GM21717 (cell line): ENCODE measurements around the gene LRRN3.

Experiments
- ATAC-seq: cut with Tn5 transposase; IDR thresholded peaks from one replicate; pipeline ENCODE4 v1.9.1; 2021; ENCODE audit warnings: mild to moderate bottlenecking, moderate library complexity; ENCODE audit not compliant: unreplicated experiment

Gene LRRN3

DNA sequence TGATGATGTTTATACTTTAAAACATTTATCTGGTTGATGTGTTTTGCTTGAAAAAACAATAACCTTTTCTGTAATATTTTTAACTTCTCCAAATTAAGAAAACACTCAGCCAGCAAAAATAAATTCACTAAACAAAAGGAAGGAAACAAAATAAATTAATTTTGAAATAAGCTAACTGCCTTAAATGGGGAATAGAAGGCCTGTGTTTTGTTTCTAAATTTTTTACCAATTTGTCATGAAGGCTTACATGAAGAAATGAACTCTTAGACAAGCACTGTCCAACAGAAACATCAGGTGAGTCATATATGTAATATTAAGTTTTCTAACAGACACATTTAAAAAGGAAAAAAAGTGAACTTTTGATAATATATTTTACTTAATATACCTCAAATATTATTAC, 68.5 kb downstream of the LRRN3 start:
- no peak for ATAC-seq

- ATAC-seq: no peak
Observed at GRCh38 chr7:111160297-111160696, 69.4 kb downstream of the LRRN3 start.

DNA sequence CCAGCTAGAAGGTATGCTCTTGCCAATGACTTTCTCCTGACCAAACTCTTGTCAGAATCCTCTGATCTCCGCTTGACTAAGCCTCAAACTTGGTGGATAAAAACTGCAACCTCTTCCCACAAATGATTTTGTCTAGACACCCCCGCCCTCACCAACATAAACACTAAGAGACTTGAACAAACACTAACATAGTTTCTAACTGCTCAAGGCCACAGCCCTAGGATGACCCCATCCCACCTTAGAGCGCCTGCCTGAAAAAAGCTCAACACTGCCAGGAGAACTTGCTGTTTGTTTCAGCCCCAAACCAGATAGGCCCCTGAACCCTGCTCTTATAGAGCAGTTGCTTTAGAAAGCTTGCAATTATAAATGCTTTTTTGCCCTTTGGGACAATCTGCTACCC, 71.8 kb downstream of the LRRN3 start:
- no peak for ATAC-seq

- ATAC-seq: no peak
Observed at GRCh38 chr7:111164442-111164841, 73.5 kb downstream of the LRRN3 start.

DNA sequence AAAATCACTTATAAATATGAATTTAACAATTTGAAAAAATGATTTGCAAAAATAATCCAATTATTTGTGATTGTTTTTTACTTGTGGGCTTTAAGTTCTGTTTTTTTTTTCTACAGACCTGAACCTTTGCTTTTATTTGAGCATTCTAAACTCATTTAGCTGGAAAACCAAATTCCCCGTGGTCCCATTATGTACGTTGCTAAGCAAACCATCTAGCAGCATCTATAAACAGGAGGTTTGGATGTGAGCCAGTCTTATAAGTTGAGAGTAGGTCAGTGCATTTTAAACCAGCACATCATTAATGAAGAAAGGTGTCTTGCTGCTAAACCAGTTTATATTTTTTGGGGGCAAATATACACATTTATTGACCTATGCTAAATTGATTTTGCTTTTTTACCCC, 77.3 kb downstream of the LRRN3 start:
- ATAC-seq: no peak

DNA sequence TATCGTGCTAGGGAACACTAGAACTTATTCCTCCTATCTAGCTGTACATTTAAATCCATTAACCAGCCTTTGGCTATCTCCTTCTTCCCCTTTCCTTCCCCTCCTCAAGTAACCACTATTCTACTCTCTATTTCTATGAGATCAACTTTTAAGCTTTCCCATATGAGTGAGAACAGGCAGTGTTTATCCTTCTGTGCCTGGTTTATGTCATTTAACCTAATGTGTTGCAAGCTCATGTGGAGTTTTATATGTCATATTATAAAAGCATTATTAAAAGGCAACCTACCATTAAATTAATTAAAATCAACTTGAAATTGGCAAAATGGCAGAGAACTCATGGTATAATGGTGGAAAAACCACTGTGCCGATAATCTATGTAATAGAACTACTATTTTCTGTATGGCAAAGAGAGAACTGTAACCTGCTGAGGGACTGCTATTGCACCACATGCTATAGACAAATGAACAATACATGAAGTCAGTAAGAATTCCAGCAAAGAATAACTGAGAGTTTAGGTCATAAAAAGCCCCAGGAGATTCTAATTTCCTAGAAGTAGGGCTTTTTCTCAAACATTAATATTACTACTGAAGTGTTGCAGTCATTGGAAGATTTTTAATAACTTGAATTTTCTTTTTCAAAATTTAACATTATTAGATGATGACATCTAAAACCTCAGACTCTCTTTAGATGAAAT, 81.8 kb downstream of the LRRN3 start:
- no peak for ATAC-seq

DNA sequence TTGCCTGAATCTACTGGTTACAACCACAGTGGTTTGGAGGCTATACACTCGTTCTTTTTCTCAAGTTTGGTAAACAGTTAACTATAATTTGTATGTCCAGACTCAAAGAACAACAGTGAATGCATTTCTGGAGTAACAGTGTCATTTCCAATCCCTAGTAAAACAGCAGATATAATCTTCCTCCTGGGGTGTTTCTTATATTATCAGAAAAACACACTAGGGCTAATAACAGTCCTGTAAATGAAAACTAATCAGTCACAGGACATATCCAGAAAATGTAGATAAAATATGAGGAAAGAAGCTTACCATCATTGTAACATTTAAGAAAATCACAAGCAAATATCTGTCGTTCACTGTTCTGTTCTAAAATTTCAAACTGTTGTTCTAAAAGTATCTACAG, 82.6 kb downstream of the LRRN3 start:
- ATAC-seq: no peak

GRCh38 chr7:111173990-111174389, 83.1 kb downstream of the LRRN3 start:
- peak; percentile 55 for ATAC-seq

- ATAC-seq: no peak
Observed at GRCh38 chr7:111174510-111174909, 83.6 kb downstream of the LRRN3 start.
